Measurements from ENCODE around the gene LHFPL3.
"Not testable (repeated sequence)": the region's sequence is repeated elsewhere in the genome, so short reads cannot be mapped to it uniquely, and the experiment has no call there.

Gene LHFPL3

GRCh38 chr7:104901240-104901619 is 572.8 kb downstream of the LHFPL3 start:
- DNase-seq (ENCODE audit: low read depth in 1 of 2, low spot score in 1 of 2): no peak
- in situ Hi-C loops (cut with HindIII; ENCODE audit: low pct_unique_long_range_greater_than_20kb, low sequenced_read_pairs): no loop called here
- no peak for TF ChIP-seq JUND (IDR thresholded peaks at IDR 0.05; ENCODE audit: low read depth)

DNA sequence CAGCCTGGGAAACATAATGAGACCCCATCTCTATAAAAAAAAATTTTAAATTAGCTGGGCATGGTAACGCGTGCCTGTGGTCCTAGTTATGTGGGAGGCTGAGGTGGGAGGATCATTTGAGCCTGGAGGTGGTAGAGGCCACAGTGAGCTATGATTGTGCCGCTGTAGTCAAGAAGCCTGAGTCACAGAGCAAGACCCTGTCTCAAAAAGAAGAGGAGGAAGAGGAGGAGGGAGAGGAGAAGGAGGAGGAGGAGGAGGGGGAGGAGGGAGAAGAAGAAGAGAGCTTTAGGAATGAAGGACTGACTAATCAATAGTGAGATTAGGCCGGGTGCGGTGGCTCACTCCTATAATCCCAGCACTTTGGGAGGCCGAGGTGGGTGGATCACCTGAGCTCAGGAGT is 573.8 kb downstream of the LHFPL3 start:
- in situ Hi-C loops (cut with HindIII; ENCODE audit: low pct_unique_long_range_greater_than_20kb, low sequenced_read_pairs): no loop called here
- no peak for DNase-seq (ENCODE audit: low read depth in 1 of 2, low spot score in 1 of 2)
- no peak for TF ChIP-seq JUND (IDR thresholded peaks at IDR 0.05; ENCODE audit: low read depth)

DNA sequence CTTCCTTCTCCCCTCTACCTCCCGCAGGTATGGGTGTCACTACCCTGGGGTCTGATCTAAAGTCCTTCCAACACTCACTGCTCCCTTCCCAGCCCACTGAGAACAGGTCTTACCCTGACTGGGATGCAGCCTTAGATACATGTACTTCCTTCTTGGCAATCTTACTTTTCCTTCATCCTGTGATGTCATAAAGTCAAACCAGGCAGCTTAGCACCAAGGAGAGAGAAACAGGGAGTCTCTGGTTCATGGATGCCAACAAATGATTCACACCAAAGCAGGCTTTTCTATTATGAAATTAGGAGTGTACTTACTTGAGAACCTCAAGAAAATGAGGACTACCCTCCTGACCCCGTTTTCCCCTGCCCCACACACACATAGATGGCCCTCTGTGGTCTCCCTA is 574.6 kb downstream of the LHFPL3 start:
- TF ChIP-seq JUND (IDR thresholded peaks at IDR 0.05; ENCODE audit: low read depth): no peak
- in situ Hi-C loops (cut with HindIII; ENCODE audit: low pct_unique_long_range_greater_than_20kb, low sequenced_read_pairs): no loop called here
- no peak for DNase-seq (ENCODE audit: low read depth in 1 of 2, low spot score in 1 of 2)

- no peak for TF ChIP-seq JUND (IDR thresholded peaks at IDR 0.05; ENCODE audit: low read depth)
- in situ Hi-C loops (cut with HindIII; ENCODE audit: low pct_unique_long_range_greater_than_20kb, low sequenced_read_pairs): no loop called here
Observed at GRCh38 chr7:104903846-104904245, 575.4 kb downstream of the LHFPL3 start.

GRCh38 chr7:104906032-104906431 is 577.6 kb downstream of the LHFPL3 start:
- TF ChIP-seq JUND (IDR thresholded peaks at IDR 0.05; ENCODE audit: low read depth): no peak
- no peak for DNase-seq (ENCODE audit: low read depth in 1 of 2, low spot score in 1 of 2)
- in situ Hi-C loops (cut with HindIII; ENCODE audit: low pct_unique_long_range_greater_than_20kb, low sequenced_read_pairs): no loop called here

More at GRCh38 chr7:104903846-104904245, 575.4 kb downstream of the LHFPL3 start:
- no peak for DNase-seq (ENCODE audit: low read depth in 1 of 2, low spot score in 1 of 2)

DNA sequence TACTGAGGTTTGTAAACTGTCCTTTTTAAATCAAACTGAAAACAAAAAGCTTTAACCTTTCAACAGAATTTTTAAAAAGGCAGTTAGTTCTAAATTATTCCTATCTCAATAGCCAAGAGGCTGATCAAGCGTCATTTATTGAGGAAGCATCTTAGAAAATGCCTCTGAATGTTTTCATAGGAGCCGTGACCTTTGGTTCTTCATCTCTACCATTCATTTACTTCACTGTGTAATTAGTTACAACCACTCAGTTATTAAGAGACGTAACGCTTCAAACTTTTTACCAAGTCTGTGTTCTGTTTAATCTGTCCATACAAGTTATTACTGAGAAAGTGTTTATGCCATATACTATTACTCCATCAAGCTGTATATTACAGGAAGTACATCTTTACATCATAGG is 578.2 kb downstream of the LHFPL3 start:
- no peak for DNase-seq (ENCODE audit: low read depth in 1 of 2, low spot score in 1 of 2)
- in situ Hi-C loops (cut with HindIII; ENCODE audit: low pct_unique_long_range_greater_than_20kb, low sequenced_read_pairs): no loop called here
- TF ChIP-seq JUND (IDR thresholded peaks at IDR 0.05; ENCODE audit: low read depth): no peak

DNA sequence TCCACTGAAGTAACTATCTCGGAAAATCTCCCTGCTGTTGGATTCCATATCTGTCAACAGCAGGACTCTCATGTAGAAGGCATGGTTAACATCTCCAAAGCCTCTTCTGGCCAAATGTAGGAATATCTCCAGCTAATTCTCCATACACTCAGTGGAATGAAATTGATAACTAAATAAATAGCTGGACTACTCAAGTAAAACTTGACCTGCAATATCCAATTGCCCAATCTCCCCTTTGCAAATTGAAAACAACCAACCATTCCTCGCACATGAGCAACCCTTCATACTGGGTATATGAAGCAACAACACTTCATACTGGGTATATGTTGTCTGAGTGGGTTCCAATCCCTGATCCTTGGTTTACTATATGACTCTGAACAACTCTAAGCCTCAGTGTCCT is 580.2 kb downstream of the LHFPL3 start:
- no peak for TF ChIP-seq JUND (IDR thresholded peaks at IDR 0.05; ENCODE audit: low read depth)
- in situ Hi-C loops (cut with HindIII; ENCODE audit: low pct_unique_long_range_greater_than_20kb, low sequenced_read_pairs): no loop called here
- no peak for DNase-seq (ENCODE audit: low read depth in 1 of 2, low spot score in 1 of 2)

DNA sequence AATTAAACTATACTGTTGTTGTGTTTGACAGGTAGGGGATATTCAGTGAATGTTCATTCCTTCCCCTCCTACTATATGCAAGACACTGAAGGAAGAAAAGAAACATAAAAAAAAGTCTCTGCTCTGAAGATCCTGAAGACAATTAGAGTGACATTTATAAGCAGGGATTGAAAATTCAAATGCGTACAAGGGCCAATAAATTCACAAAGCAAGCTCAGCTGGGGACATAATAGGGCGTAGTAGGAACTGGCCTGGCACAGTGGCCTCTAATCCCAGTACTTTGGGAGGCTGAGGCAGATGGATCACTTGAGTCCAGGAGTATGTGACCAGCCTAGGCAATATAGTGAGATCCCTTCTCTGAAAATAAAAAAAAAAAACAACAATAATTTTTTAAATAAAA is 580.7 kb downstream of the LHFPL3 start:
- in situ Hi-C loops (cut with HindIII; ENCODE audit: low pct_unique_long_range_greater_than_20kb, low sequenced_read_pairs): no loop called here
- no peak for TF ChIP-seq JUND (IDR thresholded peaks at IDR 0.05; ENCODE audit: low read depth)
- no peak for DNase-seq (ENCODE audit: low read depth in 1 of 2, low spot score in 1 of 2)

GRCh38 chr7:104914421-104914820 is 586.0 kb downstream of the LHFPL3 start:
- TF ChIP-seq JUND (IDR thresholded peaks at IDR 0.05; ENCODE audit: low read depth): no peak
- in situ Hi-C loops (cut with HindIII; ENCODE audit: low pct_unique_long_range_greater_than_20kb, low sequenced_read_pairs): no loop called here
- no peak for DNase-seq (ENCODE audit: low read depth in 1 of 2, low spot score in 1 of 2)

GRCh38 chr7:104921596-104921995 is 593.2 kb downstream of the LHFPL3 start:
- no peak for DNase-seq (ENCODE audit: low read depth in 1 of 2, low spot score in 1 of 2)
- in situ Hi-C loops (cut with HindIII; ENCODE audit: low pct_unique_long_range_greater_than_20kb, low sequenced_read_pairs): no loop called here
- no peak for TF ChIP-seq JUND (IDR thresholded peaks at IDR 0.05; ENCODE audit: low read depth)

GRCh38 chr7:104922182-104923009 is 594.0 kb downstream of the LHFPL3 start:
- no peak for DNase-seq (ENCODE audit: low read depth in 1 of 2, low spot score in 1 of 2)
- in situ Hi-C loops (cut with HindIII; ENCODE audit: low pct_unique_long_range_greater_than_20kb, low sequenced_read_pairs): no loop called here
- TF ChIP-seq JUND (IDR thresholded peaks at IDR 0.05; ENCODE audit: low read depth): no peak

- no peak for TF ChIP-seq JUND (IDR thresholded peaks at IDR 0.05; ENCODE audit: low read depth)
- DNase-seq (ENCODE audit: low read depth in 1 of 2, low spot score in 1 of 2): peak; percentile 11 to 83
- in situ Hi-C loops (cut with HindIII; ENCODE audit: low pct_unique_long_range_greater_than_20kb, low sequenced_read_pairs): no loop called here
Observed at GRCh38 chr7:104923010-104923421, 594.6 kb downstream of the LHFPL3 start.

DNA sequence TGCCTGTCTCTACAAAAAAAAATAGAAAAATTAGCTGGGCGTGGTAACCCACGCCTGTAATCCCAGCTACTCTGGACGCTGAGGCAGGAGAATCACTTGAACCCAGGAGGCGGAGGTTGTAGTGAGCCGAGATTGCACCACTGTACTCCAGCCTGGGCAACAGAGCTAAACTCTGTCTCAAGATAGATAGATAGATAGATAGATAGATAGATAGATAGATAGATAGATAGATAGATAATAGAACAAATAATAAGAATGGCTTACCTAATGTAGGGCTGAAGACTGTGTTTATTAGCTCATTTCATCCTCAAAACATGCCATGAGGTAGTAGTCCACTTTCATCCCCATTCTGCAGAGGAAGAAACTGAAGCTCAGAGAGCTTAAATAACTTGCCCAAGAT is 597.8 kb downstream of the LHFPL3 start:
- in situ Hi-C loops (cut with HindIII; ENCODE audit: low pct_unique_long_range_greater_than_20kb, low sequenced_read_pairs); DNase-seq (ENCODE audit: low read depth in 1 of 2, low spot score in 1 of 2): not testable (repeated sequence)

- no peak for DNase-seq (ENCODE audit: low read depth in 1 of 2, low spot score in 1 of 2)
- no peak for TF ChIP-seq JUND (IDR thresholded peaks at IDR 0.05; ENCODE audit: low read depth)
- in situ Hi-C loops (cut with HindIII; ENCODE audit: low pct_unique_long_range_greater_than_20kb, low sequenced_read_pairs): no loop called here
Observed at GRCh38 chr7:104926601-104927041, 598.2 kb downstream of the LHFPL3 start.

All from T47D (cell line).